T follicular helper cell (primary cell): ENCODE data around the gene SPAG6.

ENCODE experiments used
- DNase-seq: peaks from one replicate; pipeline ENCODE4 v3.0.0-alpha.2; 2020; ENCODE audit warnings: low read depth

SPAG6 gene

DNA sequence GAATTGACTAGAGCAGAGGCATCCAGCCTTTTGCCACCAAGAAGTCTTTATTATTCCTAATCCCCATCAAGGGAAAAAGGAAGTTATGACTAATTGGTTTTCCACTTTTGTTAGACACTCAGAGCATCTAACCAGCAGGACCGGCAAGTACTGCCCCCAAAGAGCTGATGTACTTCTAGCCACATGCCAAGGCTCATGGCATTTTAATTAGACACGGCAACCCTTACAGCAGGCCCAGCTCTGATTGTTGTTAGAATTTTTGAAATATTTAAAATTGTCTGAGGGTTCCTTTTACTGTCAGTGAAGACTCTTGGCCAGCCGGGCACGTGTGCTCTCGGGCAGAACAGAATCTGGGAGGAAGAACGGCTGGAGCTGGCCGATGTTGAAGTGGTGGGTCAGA lies 114.8 kb downstream of the SPAG6 start:
- no peak for DNase-seq

DNA sequence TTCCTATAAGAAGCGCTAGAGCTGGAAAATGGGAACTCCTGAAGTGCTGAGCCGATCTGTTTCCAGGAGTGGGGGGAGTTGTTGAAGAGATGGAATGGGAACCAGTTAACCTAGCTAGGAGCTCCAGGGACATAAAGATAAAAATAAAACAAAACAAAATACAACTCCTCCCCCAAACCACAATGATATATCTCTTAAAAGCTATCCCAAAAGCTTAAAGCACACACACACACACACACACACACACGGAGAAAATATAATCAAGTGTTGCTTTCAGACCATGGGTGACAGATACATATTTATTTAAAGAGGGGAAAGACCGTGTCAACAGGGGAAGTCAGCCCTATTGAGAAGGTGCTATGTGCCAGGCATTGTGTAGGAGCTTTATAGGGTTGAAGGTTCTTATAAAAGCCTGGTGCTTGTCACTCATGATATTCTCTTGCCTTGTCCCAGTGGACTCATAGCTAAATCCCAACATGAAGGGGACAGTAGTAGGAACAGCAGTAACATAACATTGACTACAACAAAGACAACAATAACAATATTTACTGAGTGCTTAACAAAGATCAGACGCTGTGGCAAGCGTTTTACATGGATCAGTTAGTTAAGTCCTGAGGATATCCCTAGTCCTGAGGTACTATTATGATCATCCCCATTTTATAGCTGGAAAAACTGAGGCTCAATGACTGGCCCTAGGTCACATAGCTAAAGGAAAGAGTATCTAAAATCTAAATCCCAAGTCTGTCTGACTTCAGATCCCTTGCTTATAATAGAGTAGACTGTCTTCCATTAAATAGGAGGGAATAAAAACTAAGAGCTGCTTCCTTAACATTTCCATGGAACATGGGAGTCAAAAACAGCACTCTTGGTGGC lies 115.5 kb downstream of the SPAG6 start:
- no peak for DNase-seq

DNA sequence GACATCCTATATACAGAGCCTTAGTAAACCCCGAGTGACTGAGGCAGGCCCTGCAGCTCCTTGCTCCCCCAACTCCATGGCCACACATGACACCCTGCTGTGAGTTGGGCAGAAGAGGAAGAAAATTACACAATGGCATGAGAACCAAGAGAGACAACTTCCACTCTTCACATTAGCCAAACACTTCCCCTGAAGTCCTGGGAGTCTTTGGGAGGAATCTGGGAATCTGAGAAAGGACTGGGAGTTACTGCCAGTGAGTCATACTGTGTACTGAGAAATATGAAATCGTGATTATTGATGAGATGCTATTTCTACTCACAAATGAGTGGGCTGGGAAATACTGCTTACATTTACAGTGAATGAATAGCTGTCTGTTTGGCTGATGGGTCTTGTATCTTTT lies 116.6 kb downstream of the SPAG6 start:
- no peak for DNase-seq

DNA sequence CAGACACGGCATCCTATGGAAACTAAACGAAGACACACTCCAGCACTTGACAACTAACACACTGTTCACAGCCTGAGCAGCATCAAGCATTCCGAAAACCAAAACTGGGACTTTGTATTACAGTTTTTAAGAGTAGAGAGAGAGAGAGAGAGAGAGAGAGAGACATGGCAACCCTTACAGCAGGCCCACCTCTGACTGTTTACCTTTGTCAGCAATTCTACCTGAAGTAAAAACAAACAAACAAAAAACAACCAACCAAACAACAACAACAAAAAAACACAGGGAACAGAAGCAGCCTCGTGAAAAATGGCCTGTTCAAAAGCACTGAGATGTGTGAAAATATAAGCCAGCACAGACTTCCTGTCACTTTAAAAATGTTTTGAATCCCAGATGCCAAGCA lies 118.0 kb downstream of the SPAG6 start:
- DNase-seq = no peak

DNA sequence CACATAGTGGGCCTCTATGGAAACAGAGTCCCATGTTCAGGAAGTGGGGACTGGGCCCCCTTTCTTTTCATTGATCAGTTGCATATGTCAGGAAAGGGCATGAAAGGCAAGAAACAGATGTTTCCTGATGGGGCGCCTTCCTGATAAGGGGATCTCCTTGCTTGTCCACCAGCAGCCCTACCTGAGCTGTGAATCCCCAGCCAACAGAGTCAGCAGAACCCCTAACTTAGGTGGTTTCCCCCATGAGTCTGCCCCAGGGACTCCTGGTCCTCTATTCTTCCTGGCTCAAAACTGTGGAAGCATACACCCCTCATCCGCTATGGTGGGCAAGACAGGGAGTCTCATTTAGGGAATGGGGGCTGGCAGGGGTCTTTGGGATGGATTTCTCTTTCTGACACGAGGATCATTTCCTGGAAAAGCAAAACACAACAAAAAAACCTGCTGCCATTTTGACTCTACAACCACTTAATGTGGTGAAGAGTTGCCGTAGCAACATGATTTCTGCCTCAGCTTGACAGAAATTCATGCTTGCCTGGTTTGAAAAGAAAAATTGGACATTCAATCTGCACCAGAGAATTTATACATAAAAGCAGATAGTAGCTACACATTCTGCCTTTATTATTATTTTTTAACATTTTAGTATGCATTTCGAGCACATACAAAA lies 119.8 kb downstream of the SPAG6 start:
- no peak for DNase-seq

DNA sequence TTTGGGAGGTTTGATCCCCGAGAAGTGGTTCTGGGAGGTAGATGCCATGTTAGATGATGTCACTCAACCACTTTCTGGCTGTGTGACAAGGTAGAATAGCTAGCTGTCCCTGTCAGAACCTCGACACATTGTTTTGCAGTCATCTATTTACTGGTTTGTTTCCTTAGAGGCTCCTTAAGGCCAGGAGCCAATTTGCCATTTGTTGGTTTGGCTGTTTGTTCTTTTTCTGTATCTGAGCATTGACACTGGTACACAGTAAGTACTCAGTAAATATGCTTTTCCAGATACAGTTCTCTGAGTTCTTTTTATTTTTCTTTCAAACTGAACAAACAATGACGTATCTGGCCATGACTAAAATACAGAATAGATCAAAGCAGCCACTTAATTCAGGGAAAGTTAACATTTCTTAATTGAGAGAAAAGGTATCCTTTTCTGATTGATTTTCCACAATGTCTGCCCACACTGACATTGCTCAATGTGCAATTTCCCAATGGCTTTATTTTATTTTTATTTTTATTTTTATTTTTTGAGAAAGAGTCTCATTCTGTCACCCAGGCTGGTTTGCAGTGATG lies 121.6 kb downstream of the SPAG6 start:
- no peak for DNase-seq
